ENCODE results near the gene ZNRF2.

Gene ZNRF2

DNA sequence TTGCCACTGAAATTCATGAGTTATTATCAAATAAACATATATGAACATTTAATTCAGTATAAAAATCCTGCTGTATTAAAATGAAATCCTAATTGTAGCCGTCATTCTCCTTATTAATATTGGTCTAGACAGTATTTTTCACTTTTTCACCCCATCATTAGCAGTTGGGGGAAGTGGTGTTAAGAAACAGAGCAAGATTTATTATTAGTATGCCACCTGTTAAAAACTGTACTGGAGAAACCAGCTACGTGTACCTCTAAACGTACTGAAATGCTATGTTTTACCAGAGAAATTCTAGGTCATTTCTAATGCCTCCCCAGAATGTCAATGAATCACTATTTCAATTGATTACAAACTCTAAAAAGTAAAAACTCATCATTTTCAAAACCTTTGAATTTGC lies 9.8 kb upstream of the ZNRF2 start:
- no peak for DNase-seq (ENCODE audit: extremely low spot score)
- TF ChIP-seq LEF1 (IDR thresholded peaks at IDR 0.05; ENCODE audit: borderline replicate concordance) (no peak), CTBP1 (IDR thresholded peaks at IDR 0.05; ENCODE audit: borderline replicate concordance) (no peak), HDGF (IDR thresholded peaks at IDR 0.05; ENCODE audit: borderline replicate concordance) (no peak), ZNF384 (IDR thresholded peaks at IDR 0.05) (no peak)
- ChIA-PET POLR2A (no interaction called here), CTCF (interaction anchor here (0.7 kb wide), 1 partner anchor 203 kb away, joined by 4 read pairs; no protein-coding TSS in a partner anchor)

GRCh38 chr7:30276203-30276900 lies 8.0 kb upstream of the ZNRF2 start:
- ChIA-PET CTCF (interaction anchor here (0.7 to 1.6 kb wide), 9 partner anchors 9 to 288 kb away, joined by 3 to 8 read pairs (median 4); partner anchors contain the start of genes NOD1 and ZNRF2), POLR2A (no interaction called here)
- no peak for TF ChIP-seq LEF1 (IDR thresholded peaks at IDR 0.05; ENCODE audit: borderline replicate concordance)
- no peak for TF ChIP-seq L3MBTL2 (conservative IDR thresholded peaks at IDR 0.05)
- no peak for TF ChIP-seq ELF4 (IDR thresholded peaks at IDR 0.05)
- no peak for TF ChIP-seq FOXK2 (IDR thresholded peaks at IDR 0.05)
- TF ChIP-seq ZNF384 (IDR thresholded peaks at IDR 0.05) = no peak
- TF ChIP-seq FOXM1 (IDR thresholded peaks at IDR 0.05; ENCODE audit: borderline replicate concordance) = no peak
- no peak for TF ChIP-seq FOXA1 (IDR thresholded peaks at IDR 0.05)
- TF ChIP-seq PKNOX1 (IDR thresholded peaks at IDR 0.05) = no peak
- TF ChIP-seq CTBP1 (IDR thresholded peaks at IDR 0.05; ENCODE audit: borderline replicate concordance) = no peak
- DNase-seq (ENCODE audit: extremely low spot score) = peak; percentile 63

DNA sequence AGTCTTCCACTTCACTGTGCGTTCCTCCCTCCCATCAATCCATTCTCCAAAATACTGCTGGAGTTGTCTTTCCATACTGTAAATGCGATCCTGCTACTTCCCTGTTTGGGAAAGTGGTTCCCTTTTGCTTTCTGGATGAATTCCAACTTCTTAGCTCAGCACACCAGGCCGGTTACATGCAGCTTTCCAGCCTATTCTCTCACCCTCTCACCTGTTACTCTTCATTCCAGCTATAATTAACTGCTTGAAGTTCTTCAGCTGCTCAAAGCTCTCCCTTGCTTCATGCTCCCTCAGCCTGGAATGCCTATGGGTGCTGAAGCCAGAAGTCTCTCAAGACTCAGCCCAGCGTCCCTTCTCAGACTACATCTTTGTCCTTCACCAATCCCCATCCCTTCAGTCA lies 6.0 kb upstream of the ZNRF2 start:
- POLR2A ChIA-PET = no interaction called here
- CTCF ChIA-PET = interaction anchor here (0.6 to 2.0 kb wide), 2 partner anchors 168 to 286 kb away, joined by 3 to 8 read pairs; no protein-coding TSS in a partner anchor
- no peak for TF ChIP-seq FOXA1 (IDR thresholded peaks at IDR 0.05)
- TF ChIP-seq SUZ12 (IDR thresholded peaks at IDR 0.05) = no peak
- no peak for TF ChIP-seq ELF4 (IDR thresholded peaks at IDR 0.05)
- DNase-seq (ENCODE audit: extremely low spot score) = no peak

DNA sequence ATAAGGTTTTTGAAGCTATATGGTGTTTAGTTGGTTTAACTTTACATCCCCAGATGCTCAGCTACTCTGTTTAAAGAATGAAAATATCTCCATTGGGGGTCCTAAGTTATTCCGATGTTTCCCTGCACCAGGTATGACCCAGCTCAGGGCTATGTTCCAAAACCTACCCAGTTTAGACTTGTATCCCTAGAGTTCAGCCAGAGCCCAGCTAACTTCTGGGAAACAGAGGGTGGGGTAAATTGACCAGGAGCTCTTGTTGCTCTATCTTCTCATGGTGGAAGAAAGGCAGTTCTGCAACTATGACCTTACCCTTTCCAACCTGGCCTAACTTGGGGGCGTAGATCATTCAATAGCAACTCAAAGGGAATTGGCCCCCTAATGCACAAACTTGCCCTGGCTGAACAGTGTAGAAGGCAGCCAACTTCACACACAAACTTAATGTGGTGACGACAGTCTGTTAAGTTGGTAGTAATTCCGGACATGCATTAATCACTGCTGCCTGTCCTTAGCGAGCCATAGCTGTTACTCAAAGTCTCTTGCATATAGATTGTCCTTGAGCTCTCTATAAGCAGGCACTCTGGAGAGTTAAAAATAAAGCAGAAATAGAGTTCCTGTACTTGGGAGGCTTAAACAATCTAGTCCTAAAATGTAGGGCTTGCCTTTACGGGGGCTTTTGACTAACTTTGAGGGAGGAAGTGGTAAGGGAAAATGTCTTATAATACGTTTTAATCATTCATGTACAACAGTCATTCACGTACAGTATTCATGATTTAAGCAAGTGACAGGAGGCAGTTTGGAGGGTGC lies 5.3 kb upstream of the ZNRF2 start:
- ChIA-PET CTCF (interaction anchor here (0.6 to 2.0 kb wide), 2 partner anchors 167 to 285 kb away, joined by 3 to 8 read pairs; no protein-coding TSS in a partner anchor), POLR2A (no interaction called here)
- no peak for TF ChIP-seq SUZ12 (IDR thresholded peaks at IDR 0.05)
- TF ChIP-seq BHLHE40 (IDR thresholded peaks at IDR 0.05; ENCODE audit: borderline replicate concordance) = no peak
- TF ChIP-seq CTBP1 (IDR thresholded peaks at IDR 0.05; ENCODE audit: borderline replicate concordance) = no peak
- no peak for TF ChIP-seq PKNOX1 (IDR thresholded peaks at IDR 0.05)
- DNase-seq (ENCODE audit: extremely low spot score) = no peak

DNA sequence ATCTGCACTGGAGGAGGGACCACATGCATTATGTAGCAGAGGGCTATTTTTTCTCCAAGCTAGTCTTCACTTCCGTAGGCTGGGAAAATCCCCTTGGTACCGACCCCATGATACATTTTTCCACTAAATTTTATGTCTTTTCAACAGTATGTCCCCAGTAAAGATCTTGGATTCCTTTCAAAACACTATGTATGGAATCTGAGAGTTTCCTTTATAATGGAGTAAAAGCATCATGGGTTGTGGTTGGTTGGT lies 4.8 kb upstream of the ZNRF2 start:
- POLR2A ChIA-PET = no interaction called here
- CTCF ChIA-PET = interaction anchor here (0.6 to 2.0 kb wide), 3 partner anchors 14 to 285 kb away, joined by 3 to 8 read pairs (median 5); no protein-coding TSS in a partner anchor
- TF ChIP-seq BHLHE40 (IDR thresholded peaks at IDR 0.05; ENCODE audit: borderline replicate concordance) = no peak
- DNase-seq (ENCODE audit: extremely low spot score) = no peak

DNA sequence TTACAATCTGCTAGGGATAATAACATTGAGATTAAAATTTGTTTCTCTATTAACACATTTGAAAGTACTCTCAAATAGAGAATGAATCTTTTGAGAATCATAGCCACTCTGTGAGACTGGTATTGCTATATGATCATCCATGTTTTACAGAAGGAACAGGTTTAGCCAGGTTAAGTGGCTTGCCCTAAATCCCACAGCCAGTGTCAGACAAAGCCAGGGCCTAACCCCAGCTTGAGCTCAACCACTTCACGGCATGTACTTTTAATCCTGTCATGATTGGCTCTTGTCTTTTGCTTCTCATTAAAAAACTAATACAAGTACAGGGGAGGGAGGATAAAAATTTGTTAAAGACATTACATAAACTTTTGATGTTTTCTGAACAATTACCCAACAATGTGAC lies 3.8 kb upstream of the ZNRF2 start:
- CTCF ChIA-PET = no interaction called here

DNA sequence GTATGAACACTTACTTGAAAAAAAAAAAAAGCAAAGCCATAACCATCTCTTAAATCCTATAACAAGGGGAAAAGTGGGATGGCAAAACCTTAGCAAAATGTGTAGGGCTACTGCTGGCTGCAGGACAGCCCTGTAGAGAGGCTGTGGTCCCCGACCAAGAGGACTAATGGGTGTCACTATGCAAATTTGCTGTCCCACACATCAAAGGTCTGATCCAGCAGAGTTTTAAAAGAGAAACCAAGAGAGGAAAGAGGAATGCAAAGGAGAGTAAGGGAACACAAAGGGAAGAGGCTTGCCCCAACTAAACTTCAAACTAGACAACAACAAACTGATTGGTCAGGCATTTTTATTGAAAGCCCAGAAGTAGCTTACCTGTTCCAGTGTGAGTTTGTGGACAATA lies 3.1 kb upstream of the ZNRF2 start:
- ChIA-PET POLR2A (no interaction called here), CTCF (no interaction called here)
- TF ChIP-seq TARDBP (IDR thresholded peaks at IDR 0.05) (no peak), PKNOX1 (IDR thresholded peaks at IDR 0.05) (no peak), NFRKB (IDR thresholded peaks at IDR 0.05) (no peak), CTBP1 (IDR thresholded peaks at IDR 0.05; ENCODE audit: borderline replicate concordance) (no peak), FOXM1 (IDR thresholded peaks at IDR 0.05; ENCODE audit: borderline replicate concordance) (no peak), SP1 (IDR thresholded peaks at IDR 0.05) (no peak), SUZ12 (IDR thresholded peaks at IDR 0.05) (no peak), HDGF (IDR thresholded peaks at IDR 0.05; ENCODE audit: borderline replicate concordance) (no peak), BHLHE40 (IDR thresholded peaks at IDR 0.05; ENCODE audit: borderline replicate concordance) (no peak), FOXK2 (IDR thresholded peaks at IDR 0.05) (no peak), ARNT (IDR thresholded peaks at IDR 0.05) (no peak), ZNF384 (IDR thresholded peaks at IDR 0.05) (no peak), LEF1 (IDR thresholded peaks at IDR 0.05; ENCODE audit: borderline replicate concordance) (no peak), FOXA1 (IDR thresholded peaks at IDR 0.05) (no peak), ELF4 (IDR thresholded peaks at IDR 0.05) (no peak), L3MBTL2 (conservative IDR thresholded peaks at IDR 0.05) (no peak)
- DNase-seq (ENCODE audit: extremely low spot score) = no peak

More for the DNA sequence above, 3.8 kb upstream of the ZNRF2 start:
- no peak for TF ChIP-seq NFRKB (IDR thresholded peaks at IDR 0.05)
- no peak for TF ChIP-seq FOXA1 (IDR thresholded peaks at IDR 0.05)
- TF ChIP-seq SUZ12 (IDR thresholded peaks at IDR 0.05) = no peak
- no peak for TF ChIP-seq L3MBTL2 (conservative IDR thresholded peaks at IDR 0.05)
- POLR2A ChIA-PET = no interaction called here
- DNase-seq (ENCODE audit: extremely low spot score) = no peak
